GM12892 (cell line): Measurements from ENCODE around the gene GCLC.

Experiments
- DNase-seq: peaks from one replicate; pipeline ENCODE4 v3.0.0; 2011; ENCODE audit not compliant: insufficient read length
- FAIRE-seq: peaks from 2 replicates; lab custom pipeline; 2011; peaks lifted over from hg19 to GRCh38; lab: Jason Lieb, UNC
- POLR2A ChIP-seq: IDR thresholded peaks from 2 replicates; pipeline ENCODE4 v1.6.1; 2011; ENCODE audit warnings: low read depth, low read length, control low read depth
- POLR2AphosphoS5 ChIP-seq: IDR thresholded peaks from 2 replicates; pipeline ENCODE4 v1.6.1; 2011; ENCODE audit warnings: low read depth, low read length, control low read depth
- TAF1 ChIP-seq: IDR thresholded peaks from 2 replicates; pipeline ENCODE4 v1.6.1; 2011; ENCODE audit warnings: low read depth, mild to moderate bottlenecking, control low read depth, low read length, borderline replicate concordance

The GCLC gene

GRCh38 chr6:53530780-53531386, 14.0 kb downstream of the GCLC start:
- TF ChIP-seq POLR2A, result no peak
- TF ChIP-seq POLR2AphosphoS5, result no peak
- no peak for DNase-seq
- no peak for FAIRE-seq

- no peak for FAIRE-seq
- TF ChIP-seq POLR2AphosphoS5 (no peak), POLR2A (no peak), TAF1 (no peak)
- DNase-seq, result no peak
These were observed 14.6 kb downstream of the GCLC start for GRCh38 chr6:53530346-53530745.

- no peak for DNase-seq
- TF ChIP-seq POLR2AphosphoS5 (no peak), TAF1 (no peak), POLR2A (no peak)
- FAIRE-seq, result no peak
These were observed 15.4 kb downstream of the GCLC start for GRCh38 chr6:53529324-53530036.

GRCh38 chr6:53528107-53528506, 16.8 kb downstream of the GCLC start:
- DNase-seq (no peak), FAIRE-seq (no peak)
- TF ChIP-seq TAF1 (no peak), POLR2AphosphoS5 (no peak), POLR2A (no peak)

- DNase-seq (no peak), FAIRE-seq (no peak)
- TF ChIP-seq POLR2A (no peak), POLR2AphosphoS5 (no peak), TAF1 (no peak)
These were observed 17.6 kb downstream of the GCLC start for GRCh38 chr6:53527249-53527765.

GRCh38 chr6:53526000-53526399, 18.9 kb downstream of the GCLC start:
- DNase-seq (no peak), FAIRE-seq (no peak)
- TF ChIP-seq POLR2A, result no peak
- no peak for TF ChIP-seq POLR2AphosphoS5
- no peak for TF ChIP-seq TAF1

GRCh38 chr6:53524455-53524815, 20.5 kb downstream of the GCLC start:
- FAIRE-seq (no peak), DNase-seq (no peak)
- TF ChIP-seq TAF1 (no peak), POLR2AphosphoS5 (no peak), POLR2A (no peak)

GRCh38 chr6:53523511-53524454, 21.1 kb downstream of the GCLC start:
- FAIRE-seq, result no peak
- no peak for DNase-seq
- TF ChIP-seq POLR2AphosphoS5 (no peak), TAF1 (no peak), POLR2A (no peak)

- no peak for DNase-seq
- TF ChIP-seq POLR2A (no peak), POLR2AphosphoS5 (no peak), TAF1 (no peak)
- FAIRE-seq, result no peak
These were observed 24.5 kb downstream of the GCLC start for GRCh38 chr6:53520320-53520928.

- DNase-seq, result no peak
- FAIRE-seq, result no peak
These were observed 26.0 kb downstream of the GCLC start for GRCh38 chr6:53518862-53519261.

GRCh38 chr6:53517021-53517420, 27.9 kb downstream of the GCLC start:
- DNase-seq (no peak), FAIRE-seq (no peak)
- TF ChIP-seq POLR2AphosphoS5 (no peak), TAF1 (no peak), POLR2A (no peak)

More at GRCh38 chr6:53518862-53519261, 26.0 kb downstream of the GCLC start:
- TF ChIP-seq TAF1, result no peak
- TF ChIP-seq POLR2AphosphoS5, result no peak
- no peak for TF ChIP-seq POLR2A
